PC-9 (cell line): ENCODE measurements around the gene PTGFR. TPM values are rescaled to one million over a fixed set of nuclear protein-coding genes. Genes with fewer than 3 reads are reported as not detected.
A peak's percentile ranks its signal among the peaks of the same experiment; 100 is the strongest.

Experiments
- BruUV-seq: library from RNA; stranded (reverse); fragments of 400-500 nt; replicated peaks from 2 replicates; lab custom pipeline; 2021; lab: Mats Ljungman, UMichigan
- CTCF ChIA-PET: fragments of 300-600 bp; sonication (Branson Sonifier 250); formaldehyde crosslinking; loops from one replicate; lab custom pipeline; 2022; ENCODE audit warnings: antibody characterized with exemption; lab: Charles Lee
- POLR2A ChIA-PET: fragments of 300-600 bp; sonication (Branson Sonifier 250); formaldehyde crosslinking; loops from one replicate; lab custom pipeline; 2022; ENCODE audit warnings: antibody characterized with exemption; ENCODE audit not compliant: unreplicated experiment; lab: Charles Lee
- DNase-seq, 2 experiments: peaks; one replicate each; pipeline versions ENCODE4 v3.0.0 to v3.0.0-alpha.2; 2015 to 2022; ENCODE audit warnings: mixed read lengths in 1 of 2
- H2AFZ ChIP-seq: fragments of 200-600 bp; sonication (generic); 2 replicates; pipeline ENCODE4 v1.8.1; 2017; ENCODE audit warnings: antibody characterized with exemption
- H3F3A ChIP-seq: fragments of 200-600 bp; sonication (generic); 2 replicates; pipeline ENCODE4 v1.8.1; 2017; ENCODE audit warnings: antibody characterized with exemption, mild to moderate bottlenecking, low read depth; ENCODE audit not compliant: insufficient read depth
- H3K27ac ChIP-seq: fragments of 200-600 bp; sonication (generic); 2 replicates; pipeline ENCODE4 v1.6.1; 2016; ENCODE audit warnings: mixed run types
- H3K27me3 ChIP-seq: fragments of 200-600 bp; sonication (generic); 2 replicates; pipeline ENCODE4 v1.6.1; 2016; ENCODE audit warnings: low read depth, mixed run types; ENCODE audit not compliant: insufficient read depth
- H3K36me3 ChIP-seq: fragments of 200-600 bp; sonication (generic); 2 replicates; pipeline ENCODE4 v1.6.1; 2016; ENCODE audit warnings: low read depth, mixed run types
- H3K4me1 ChIP-seq: fragments of 200-600 bp; sonication (generic); replicated peaks from 2 replicates; pipeline ENCODE4 v1.6.1; 2016; ENCODE audit warnings: mixed run types; ENCODE audit not compliant: insufficient read depth
- H3K4me2 ChIP-seq: fragments of 200-600 bp; sonication (generic); 2 replicates; pipeline ENCODE4 v1.6.1; 2017; ENCODE audit warnings: mixed run types
- H3K4me3 ChIP-seq: fragments of 200-600 bp; sonication (generic); 2 replicates; pipeline ENCODE4 v1.6.1; 2016; ENCODE audit warnings: mixed run types
- H3K79me2 ChIP-seq: fragments of 200-600 bp; sonication (generic); 2 replicates; pipeline ENCODE4 v1.6.1; 2017; ENCODE audit warnings: low read depth, mixed run types
- H3K9me2 ChIP-seq: fragments of 200-600 bp; sonication (generic); 2 replicates; pipeline ENCODE4 v1.8.1; 2017; ENCODE audit warnings: mild to moderate bottlenecking; ENCODE audit not compliant: insufficient read depth
- H3K9me3 ChIP-seq: fragments of 200-600 bp; sonication (generic); 2 replicates; pipeline ENCODE4 v1.8.1; 2016; ENCODE audit warnings: low read depth; ENCODE audit not compliant: insufficient read depth
- H4K20me1 ChIP-seq: fragments of 200-600 bp; sonication (generic); 2 replicates; pipeline ENCODE4 v1.8.1; 2017; ENCODE audit not compliant: insufficient read depth
- EZH2 ChIP-seq: fragments of 200-600 bp; sonication (generic); IDR thresholded peaks from 2 replicates; pipeline ENCODE4 v1.8.0; 2017; ENCODE audit warnings: antibody characterized with exemption, low read depth
- intact Hi-C: fragments of 100-400 bp; cut with micrococcal nuclease; formaldehyde crosslinking; loops from one replicate; pipeline ENCODE4 v1.10.0; 2022; ENCODE audit not compliant: unreplicated experiment
- total RNA-seq: library from RNA; stranded (reverse); gene quantifications from 2 replicates; pipeline ENCODE4 v1.2.3, GENCODE V29; 2021
- TF ChIP-seq, protein P1 (sequence below): fragments of 200-600 bp; sonication (generic); conservative IDR thresholded peaks from 2 replicates; pipeline ENCODE4 v1.6.1; 2017; ENCODE audit warnings: mixed run types, antibody characterized with exemption, mild to moderate bottlenecking, moderate library complexity

PTGFR gene
- total RNA-seq, 1 experiment from 2014 or later, result not detected

DNA sequence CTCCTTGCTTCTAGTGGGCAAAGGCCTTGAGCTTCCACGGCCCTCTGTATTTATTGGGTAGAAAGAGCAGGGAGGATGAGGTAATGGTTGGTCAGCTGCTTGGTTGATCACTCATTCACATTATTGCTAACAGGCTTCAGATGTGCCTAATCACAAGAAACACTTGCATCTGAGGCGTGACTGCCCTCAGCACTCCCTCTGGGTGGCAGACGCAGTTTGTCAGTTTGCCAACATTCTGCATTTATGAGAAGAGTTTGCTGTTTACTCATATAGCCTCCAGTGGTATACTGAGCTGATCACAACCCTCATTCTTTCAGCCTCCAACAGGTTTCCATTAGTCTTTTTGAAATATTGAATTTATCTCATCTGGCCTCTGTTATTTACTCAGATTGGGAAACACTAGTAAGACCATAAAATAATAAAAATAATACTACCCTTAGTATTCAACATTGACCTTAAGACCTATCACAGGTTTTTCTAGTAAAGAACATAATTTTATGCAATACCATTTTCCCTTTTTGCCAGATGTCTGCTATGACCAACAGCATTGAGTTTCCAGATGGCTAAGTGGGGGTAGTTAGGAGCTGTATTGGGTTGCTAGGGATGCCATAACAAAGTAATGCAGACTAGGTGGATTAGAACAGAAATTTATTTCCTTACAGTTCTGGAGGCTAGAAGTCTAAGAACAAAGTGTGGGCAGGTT, 53.3 kb downstream of the PTGFR start:
- no peak for TF ChIP-seq EZH2
- TF ChIP-seq, protein P1, sequence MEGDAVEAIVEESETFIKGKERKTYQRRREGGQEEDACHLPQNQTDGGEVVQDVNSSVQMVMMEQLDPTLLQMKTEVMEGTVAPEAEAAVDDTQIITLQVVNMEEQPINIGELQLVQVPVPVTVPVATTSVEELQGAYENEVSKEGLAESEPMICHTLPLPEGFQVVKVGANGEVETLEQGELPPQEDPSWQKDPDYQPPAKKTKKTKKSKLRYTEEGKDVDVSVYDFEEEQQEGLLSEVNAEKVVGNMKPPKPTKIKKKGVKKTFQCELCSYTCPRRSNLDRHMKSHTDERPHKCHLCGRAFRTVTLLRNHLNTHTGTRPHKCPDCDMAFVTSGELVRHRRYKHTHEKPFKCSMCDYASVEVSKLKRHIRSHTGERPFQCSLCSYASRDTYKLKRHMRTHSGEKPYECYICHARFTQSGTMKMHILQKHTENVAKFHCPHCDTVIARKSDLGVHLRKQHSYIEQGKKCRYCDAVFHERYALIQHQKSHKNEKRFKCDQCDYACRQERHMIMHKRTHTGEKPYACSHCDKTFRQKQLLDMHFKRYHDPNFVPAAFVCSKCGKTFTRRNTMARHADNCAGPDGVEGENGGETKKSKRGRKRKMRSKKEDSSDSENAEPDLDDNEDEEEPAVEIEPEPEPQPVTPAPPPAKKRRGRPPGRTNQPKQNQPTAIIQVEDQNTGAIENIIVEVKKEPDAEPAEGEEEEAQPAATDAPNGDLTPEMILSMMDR, result no peak
- H2AFZ ChIP-seq, result 0 out of 2 replicates have a peak overlapping the region, but pooled peaks have one; percentile 9
- no peaks in the 10 kb centered on the region for H3K9me2 ChIP-seq
- H3K4me2 ChIP-seq, result no peak overlapping the region
- BruUV-seq, result no TSS peak
- 0 out of 2 replicates have a peak, but pooled peaks cover 2% of the 10 kb centered on the region for H3F3A ChIP-seq
- no peaks in the 10 kb centered on the region for H3K79me2 ChIP-seq
- CTCF ChIA-PET, result no interaction called here
- no peaks in the 10 kb centered on the region for H3K36me3 ChIP-seq
- no peaks in the 10 kb centered on the region for H3K4me1 ChIP-seq
- no peaks in the 10 kb centered on the region for H3K27me3 ChIP-seq
- peak in 1 of 2 experiments; percentile 36 for DNase-seq
- intact Hi-C loops, result no loop called here
- no peak overlapping the region for H3K4me3 ChIP-seq
- H4K20me1 ChIP-seq, result no peaks in the 10 kb centered on the region
- peaks cover 5% of the 10 kb centered on the region; the same call in 1 of the 2 replicates for H3K9me3 ChIP-seq
- POLR2A ChIA-PET, result no interaction called here
- H3K27ac ChIP-seq, result no peak overlapping the region

DNA sequence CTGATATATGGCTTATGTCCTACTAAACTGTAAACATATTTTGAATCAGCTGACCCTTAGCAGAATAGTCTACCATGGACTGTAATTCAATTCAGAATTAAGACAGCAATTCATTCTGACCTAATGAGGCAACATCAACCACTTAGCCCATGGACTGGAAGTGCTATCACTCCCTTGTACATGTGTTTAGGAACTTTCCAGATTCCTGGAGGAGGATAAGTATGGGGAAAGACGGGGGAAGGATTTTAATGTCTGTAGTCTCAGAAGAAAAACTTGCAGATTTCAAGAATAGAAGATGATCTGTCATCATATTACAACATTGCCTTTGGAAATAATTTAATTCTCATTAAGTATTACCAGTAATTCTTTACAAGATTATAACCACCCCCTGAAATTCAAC, 56.3 kb downstream of the PTGFR start:
- no peak overlapping the region for H3K4me2 ChIP-seq
- no peaks in the 10 kb centered on the region for H3K9me2 ChIP-seq
- ChIA-PET CTCF (interaction anchor here (0.6 kb wide), 1 partner anchor 262 kb away, joined by 4 read pairs; no protein-coding TSS in a partner anchor), POLR2A (no interaction called here)
- no peaks in the 10 kb centered on the region for H3K79me2 ChIP-seq
- intact Hi-C loops, result no loop called here
- H4K20me1 ChIP-seq, result no peaks in the 10 kb centered on the region
- DNase-seq, result no peak
- H3K9me3 ChIP-seq, result peaks cover 5% of the 10 kb centered on the region
- no peaks in the 10 kb centered on the region for H3K36me3 ChIP-seq
- H3K27me3 ChIP-seq, result no peaks in the 10 kb centered on the region
- H3F3A ChIP-seq, result no peaks in the 10 kb centered on the region
- H3K4me3 ChIP-seq, result no peak overlapping the region
- no TSS peak for BruUV-seq
- no peak overlapping the region for H2AFZ ChIP-seq
- H3K4me1 ChIP-seq, result no peaks in the 10 kb centered on the region
- no peak for TF ChIP-seq EZH2
- TF ChIP-seq, protein P1, result no peak
- no peak overlapping the region for H3K27ac ChIP-seq

DNA sequence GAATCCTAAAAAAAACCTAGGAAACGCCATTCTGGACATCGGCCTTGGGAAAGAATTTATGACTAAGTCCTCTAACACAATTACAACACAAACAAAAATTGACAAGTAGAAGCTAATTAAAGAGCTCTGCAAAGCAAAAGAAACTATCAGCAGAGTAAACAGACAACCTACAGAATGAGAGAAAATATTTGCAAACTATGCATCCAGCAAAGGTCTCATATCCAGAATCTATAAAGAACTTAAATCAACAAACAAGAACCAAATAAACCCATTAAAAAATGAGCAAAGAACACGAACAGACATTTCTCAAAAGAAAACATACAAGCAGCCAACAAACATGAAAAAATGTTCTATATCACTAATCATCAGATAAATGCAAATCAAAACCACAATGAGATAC, 58.6 kb downstream of the PTGFR start:
- Histone ChIP-seq H4K20me1 (no peaks in the 10 kb centered on the region), H3K9me2 (no peaks in the 10 kb centered on the region), H3K4me1 (no peaks in the 10 kb centered on the region), H3K36me3 (no peaks in the 10 kb centered on the region), H3F3A (no peaks in the 10 kb centered on the region), H3K4me3 (no peak overlapping the region), H3K9me3 (peaks cover 4% of the 10 kb centered on the region), H3K79me2 (no peaks in the 10 kb centered on the region), H3K27ac (no peak overlapping the region), H3K4me2 (no peak overlapping the region), H2AFZ (no peak overlapping the region), H3K27me3 (no peaks in the 10 kb centered on the region)
- no peak for DNase-seq
- intact Hi-C loops, result no loop called here
- BruUV-seq, result no TSS peak
- no peak for TF ChIP-seq EZH2
- TF ChIP-seq, protein P1, result no peak
- ChIA-PET POLR2A (no interaction called here), CTCF (no interaction called here)
